Measurements from ENCODE around the gene COX4I1.

GRCh38 chr16:85844169-85844481 lies 44.6 kb downstream of the COX4I1 start:
- TF ChIP-seq CTCF (IDR thresholded peaks at IDR 0.05) = no peak
- no peak for TF ChIP-seq EZH2 (IDR thresholded peaks at IDR 0.05)
- no peak for TF ChIP-seq EZH2phosphoT487 (IDR thresholded peaks at IDR 0.05)
